Mucosa of gallbladder (tissue), 1 donor: ENCODE data around the gene MRGPRG. TPM values are rescaled to one million over a fixed set of nuclear protein-coding genes. Genes with fewer than 3 reads are reported as not detected.
"Not testable (repeated sequence)": the region's sequence is repeated elsewhere in the genome, so short reads cannot be mapped to it uniquely, and the experiment has no call there.

Experiments used
- DNase-seq: peaks from one replicate; pipeline ENCODE4 v3.0.0-alpha.2; 2020; ENCODE audit warnings: low spot score
- total RNA-seq: library from RNA; stranded (reverse); gene quantifications from one replicate; pipeline ENCODE4 v1.2.1, GENCODE V29; 2021
- donor health status: DM: no; HTN: no; CAD: no.

Gene MRGPRG, protein sequence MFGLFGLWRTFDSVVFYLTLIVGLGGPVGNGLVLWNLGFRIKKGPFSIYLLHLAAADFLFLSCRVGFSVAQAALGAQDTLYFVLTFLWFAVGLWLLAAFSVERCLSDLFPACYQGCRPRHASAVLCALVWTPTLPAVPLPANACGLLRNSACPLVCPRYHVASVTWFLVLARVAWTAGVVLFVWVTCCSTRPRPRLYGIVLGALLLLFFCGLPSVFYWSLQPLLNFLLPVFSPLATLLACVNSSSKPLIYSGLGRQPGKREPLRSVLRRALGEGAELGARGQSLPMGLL
- total RNA-seq, result not detected

DNA sequence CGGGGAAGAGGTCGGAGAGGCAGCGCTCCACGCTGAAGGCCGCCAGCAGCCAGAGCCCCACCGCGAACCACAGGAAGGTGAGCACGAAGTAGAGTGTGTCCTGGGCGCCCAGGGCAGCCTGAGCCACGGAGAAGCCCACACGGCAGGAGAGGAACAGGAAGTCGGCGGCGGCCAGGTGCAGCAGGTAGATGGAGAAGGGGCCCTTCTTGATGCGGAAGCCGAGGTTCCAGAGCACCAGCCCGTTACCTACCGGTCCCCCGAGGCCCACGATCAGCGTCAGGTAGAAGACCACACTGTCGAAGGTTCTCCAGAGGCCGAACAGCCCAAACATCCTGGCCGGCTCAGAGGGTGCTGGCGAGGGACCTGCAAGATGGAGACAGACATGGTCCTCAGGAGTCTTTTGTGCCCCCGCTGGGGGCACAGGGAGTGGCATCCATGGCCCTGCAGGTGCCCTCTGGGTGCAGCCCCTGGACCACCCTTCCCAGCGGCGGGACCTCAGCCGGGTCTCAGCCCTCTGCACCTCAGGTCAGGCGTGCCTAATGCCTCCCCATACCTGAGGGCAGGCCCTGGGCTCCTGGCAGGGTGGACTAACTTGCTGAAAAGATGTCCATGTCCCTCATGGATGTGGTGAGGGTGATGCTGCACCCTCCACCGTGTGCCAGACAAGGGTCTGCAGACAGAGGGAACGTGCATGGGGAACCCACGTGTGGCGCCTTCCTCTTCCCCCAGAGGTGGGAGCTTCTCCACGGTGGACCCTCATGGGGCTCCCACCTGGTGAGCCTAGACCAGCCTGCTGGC is at the start of gene MRGPRG:
Gene MRGPRG, minus strand, starts transcription at position 331 of the 798 bp plus-strand sequence. Its CDS starts 0 bp downstream, at position 331.
- no peak for DNase-seq

DNA sequence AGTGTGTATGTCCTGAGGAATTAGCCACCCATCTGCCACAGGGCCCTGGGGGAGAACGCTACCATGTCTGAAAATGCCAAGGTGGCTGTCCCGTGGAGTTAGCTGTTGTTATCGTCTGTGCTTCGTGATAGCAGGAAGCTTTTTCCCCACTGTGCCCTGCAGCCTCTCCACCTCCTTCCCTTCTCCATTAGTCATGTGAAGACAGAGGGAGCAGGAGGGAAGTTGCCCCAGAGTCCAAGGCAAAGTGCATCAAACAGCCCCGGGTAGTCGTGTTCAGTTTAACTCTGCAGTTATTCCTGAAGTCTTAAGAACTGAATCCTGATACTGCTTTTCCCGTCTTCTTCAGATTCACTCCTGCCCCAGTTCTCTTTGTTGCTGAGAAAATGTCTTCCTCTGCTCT is 43.9 kb upstream of the MRGPRG start:
- not testable (repeated sequence) for DNase-seq

DNA sequence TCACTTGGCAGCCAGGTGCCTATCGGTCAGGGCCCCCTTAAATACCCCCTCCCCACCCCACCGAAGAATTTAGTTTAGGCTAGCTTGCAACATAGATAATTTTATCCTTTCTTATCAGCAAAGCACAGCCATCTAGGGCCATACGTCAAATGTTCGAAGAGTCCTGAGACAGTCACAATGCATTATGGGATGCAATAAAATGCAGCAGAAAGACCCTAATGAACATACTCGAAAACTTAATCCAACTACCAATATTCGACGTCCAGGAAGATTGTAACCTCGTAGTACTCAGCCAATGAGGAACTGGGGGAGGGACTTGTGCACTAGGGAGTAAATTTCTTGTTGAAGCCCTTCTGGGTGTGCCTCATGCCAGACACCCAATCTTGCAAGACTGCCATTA is 43.2 kb upstream of the MRGPRG start:
- not testable (repeated sequence) for DNase-seq

DNA sequence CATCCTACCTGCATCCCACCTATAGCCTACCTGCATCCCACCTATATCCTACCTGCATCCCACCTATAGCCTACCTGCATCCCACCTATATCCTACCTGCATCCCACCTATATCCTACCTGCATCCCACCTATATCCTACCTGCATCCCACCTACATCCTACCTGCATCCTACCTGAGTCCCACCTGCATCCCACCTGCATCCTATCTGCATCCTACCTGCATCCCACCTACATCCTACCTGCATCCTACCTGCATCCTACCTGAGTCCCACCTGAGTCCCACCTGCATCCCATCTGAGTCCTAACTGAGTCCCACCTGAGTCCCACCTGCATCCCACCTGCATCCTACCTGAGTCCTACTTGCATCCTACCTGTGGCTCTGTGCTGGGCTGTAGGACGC is 38.9 kb upstream of the MRGPRG start:
- DNase-seq, result not testable (repeated sequence)

DNA sequence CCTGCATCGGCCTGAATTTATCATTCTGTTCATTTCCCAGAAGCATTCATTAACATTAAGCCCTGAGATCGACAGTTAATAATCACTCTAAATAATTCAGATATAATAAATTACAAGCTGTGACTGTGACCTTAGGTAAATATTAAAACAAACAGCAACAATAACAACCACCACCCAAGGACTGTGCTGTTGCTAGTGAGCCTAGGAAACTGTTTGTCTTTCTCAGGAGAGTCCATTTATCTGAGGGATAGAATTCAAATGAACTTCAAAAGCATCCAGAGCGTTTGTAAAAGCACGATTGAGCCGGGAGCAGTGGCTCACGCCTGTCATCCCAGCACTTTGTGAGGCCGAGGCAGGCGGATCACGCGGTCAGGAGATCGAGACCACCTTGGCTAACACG is 36.6 kb upstream of the MRGPRG start:
- not testable (repeated sequence) for DNase-seq

DNA sequence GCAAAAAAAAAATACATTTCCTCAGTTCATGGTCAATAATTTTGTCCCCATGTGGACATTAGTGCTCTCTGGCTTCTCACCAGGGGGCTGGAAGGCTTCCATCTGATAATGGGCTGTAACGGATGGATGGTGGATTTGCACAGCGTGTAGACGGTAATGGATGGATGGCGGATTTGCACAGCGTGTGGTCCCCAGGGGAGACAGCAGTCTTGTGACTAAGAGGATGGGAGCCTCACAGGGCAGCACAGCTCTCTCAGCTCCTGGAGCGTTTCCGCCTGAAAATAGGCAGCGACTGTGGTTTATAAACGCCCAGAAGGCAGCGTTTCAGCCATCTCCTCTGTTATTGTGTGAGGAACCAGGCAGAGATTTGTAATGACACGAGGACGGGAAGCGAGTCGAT is 36.2 kb upstream of the MRGPRG start:
- DNase-seq, result not testable (repeated sequence)

DNA sequence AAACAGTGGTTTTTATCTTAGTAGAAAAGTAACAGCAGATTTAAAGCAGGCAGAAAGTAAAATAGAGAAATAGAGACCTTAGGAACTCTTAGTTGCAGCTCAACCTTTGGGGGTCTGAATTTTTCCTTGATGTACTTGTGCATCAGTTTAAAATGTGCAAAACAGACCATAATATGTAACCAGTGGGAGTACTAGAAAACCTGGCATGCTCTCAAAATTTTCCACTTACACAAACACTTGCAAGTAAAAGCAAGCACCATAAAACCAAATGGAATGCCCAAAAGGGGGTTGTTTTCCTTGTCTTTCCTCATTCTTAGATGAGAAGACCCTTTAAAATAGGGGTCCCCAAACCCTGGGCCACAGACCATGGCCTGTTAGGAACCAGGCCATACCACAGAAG is 26.5 kb upstream of the MRGPRG start:
- DNase-seq, result no peak

DNA sequence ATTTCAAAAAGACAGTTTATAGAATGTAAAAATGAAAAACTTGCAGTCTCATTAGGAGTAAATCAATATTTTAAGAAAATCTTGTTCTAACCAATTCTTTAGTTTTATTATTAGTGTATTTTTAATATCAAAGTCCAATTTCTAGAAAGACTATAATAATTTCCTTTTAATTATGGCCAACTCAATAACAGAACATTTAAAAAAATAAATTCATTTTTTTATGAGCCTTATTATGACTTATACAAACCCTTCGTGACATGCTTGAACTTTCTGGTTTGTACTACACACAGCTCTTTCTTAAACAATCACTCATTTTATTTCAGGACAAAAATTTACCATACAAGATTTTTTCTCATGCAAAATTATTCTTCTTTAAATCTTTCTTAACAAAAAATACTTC is 25.3 kb upstream of the MRGPRG start:
- DNase-seq, result no peak

DNA sequence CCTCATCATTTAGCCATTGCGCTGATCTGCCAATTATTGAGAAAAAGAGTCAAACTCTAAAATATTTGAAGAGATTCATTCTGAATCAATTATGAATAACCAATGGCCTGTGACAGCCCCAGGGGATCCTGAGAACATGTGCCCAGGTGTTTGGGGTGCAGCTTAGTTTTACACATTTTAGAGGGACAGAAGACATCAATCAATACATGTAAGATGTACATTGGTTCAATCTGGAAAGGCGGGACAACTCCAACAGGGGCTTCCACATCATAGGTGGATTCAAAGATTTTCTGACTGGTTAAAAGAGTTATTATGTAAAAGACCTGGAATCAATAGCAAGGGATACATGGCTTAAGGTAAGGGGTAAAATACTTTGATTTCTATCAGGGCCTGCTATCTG is 18.5 kb upstream of the MRGPRG start:
- no peak for DNase-seq

DNA sequence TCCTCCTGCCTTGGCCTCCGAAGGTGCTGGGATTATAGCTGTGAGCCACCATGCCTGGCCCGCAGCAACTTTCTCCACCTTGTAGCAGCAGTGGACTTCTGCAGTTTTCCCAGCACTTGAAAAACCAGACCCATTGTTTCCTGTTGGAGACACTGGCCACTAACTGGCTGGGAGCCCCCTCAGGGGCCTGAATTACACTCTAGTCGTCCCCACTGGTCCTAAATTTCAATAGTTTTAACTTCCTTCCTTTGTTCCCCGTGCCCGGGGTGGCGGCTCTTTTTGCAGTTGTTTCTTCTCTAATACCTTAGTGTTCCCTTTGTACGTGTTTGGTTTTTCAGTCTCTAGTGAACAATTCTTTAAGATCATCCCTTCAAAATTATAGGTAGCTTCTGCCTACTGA is 16.2 kb upstream of the MRGPRG start:
- DNase-seq, result no peak

DNA sequence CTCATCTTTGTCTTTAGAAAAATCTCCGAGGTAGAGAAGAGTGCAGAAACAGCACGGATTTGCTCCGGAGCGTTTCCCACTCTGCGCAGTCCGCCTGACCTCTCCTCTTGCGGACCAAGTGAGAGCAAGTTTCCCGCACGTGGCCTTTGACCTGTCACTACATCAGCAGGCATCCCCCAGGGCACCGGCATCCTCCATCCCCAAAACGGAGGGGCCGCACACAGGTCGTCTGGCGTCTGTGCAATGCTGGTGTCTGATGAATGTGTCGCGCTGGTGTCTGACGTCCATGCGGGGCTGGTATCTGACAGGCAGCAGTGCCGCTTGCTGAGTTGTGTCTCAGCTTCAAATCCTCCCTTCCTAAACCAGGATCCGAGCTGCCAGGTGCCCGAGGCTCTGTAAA is 14.3 kb upstream of the MRGPRG start:
- no peak for DNase-seq

DNA sequence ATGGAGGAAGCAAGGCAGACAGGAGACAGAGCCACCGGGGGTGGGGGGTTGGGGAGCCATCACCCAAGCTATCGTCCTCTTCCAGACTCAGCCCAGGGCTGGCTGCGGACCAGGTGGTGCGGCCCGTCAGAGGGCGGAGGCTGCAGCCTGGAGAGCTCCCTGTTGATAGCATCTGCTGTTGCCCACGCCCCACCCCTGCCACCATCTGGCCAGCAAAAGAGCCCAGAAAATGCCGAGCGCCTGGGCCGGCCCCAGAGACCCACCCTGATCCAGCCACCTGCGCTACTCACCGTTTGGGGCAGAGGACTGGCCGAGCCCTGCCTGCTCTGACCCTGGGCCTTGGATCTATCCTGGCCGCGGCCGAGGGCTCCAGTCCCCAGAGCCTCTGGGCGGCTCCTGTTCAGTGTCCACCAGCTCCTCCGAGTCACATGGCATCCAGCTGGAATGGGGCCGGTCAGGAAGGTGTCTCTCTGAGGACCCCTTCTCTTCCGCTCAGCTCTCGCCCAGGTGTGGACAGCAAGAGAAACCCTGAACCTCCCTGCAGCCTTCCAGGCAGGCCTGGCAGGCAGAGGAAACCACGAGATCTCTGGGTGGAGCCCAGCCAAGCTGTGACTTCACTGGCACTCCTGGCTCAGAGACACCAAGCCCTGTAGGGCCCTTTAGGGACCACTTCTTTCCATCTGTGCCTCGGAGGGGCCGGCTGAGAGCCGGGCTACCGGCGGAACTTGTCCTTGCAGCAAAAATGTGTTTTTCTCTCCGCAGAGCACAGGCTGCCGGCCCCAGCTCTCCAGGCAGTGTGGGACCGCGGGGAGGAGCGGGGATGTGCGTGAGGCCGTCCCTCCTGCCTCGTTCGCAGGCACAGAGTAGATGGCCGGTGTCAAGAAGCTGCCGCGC is 13.5 kb upstream of the MRGPRG start, which contains the start of gene MRGPRE:
Gene MRGPRE, minus strand, starts transcription at position 567 of the 894 bp plus-strand sequence. CDS start 3,618 bp downstream, outside the sequence.
- DNase-seq, result peak; percentile 16

DNA sequence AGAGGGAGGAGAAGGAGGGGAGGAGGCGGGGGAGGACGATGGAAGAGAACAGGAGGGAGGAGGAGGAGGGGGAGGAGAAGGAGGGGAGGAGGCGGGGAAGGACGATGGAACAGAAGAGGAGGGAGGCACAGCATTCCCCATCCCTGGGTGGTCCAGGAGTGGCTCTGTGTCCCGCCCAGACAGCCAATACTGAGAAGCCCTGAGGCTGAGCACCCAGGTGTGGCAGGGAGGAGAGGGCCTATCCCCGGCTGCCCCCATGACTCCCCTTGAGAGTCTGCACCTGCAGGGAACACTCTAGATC is 12.9 kb upstream of the MRGPRG start:
- no peak for DNase-seq

DNA sequence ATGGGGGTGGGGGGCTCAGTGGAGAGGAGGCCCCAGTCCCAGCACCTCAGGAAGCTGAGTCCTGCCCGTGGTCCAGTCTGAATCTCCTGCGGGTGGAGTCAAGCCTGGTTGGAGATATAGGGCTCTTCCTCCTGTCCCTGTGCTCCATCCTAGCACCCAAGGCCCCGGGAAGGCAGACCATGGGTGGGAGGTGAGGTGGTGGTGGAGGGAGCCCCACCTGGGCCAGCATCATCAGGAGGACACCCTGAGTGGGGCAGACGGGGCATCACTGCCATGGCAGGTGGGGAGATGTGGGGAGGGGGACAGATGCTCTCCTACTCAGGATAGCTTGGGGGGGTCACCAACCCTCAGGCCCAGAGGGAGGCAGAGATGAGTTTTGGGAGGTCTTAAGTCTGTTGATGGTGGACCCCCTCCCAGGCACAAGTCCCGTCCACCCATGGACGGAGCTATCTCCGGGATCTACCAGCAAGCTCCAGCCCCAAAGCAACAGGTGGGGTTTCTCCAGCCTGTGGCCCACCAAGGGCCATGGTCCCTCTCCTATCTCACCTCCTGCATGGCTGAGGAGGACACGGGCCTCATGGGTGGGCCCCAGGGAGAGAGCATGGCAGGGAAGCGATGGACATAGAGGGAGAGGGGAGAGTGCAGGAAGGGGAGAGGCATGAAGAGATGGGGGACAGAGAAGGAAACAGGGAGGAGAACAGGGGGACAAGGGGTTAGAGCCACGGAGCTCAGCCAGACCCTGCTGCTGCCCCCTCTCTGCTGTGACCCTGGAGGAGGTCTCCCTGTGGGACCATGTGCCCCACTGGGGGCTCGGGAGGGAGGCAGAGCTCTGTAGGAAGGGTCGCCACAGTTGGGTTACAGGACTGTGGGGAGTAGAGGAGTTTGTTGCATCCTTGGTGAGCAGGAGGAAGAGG is 12.3 kb upstream of the MRGPRG start:
- DNase-seq, result peak; percentile 7

DNA sequence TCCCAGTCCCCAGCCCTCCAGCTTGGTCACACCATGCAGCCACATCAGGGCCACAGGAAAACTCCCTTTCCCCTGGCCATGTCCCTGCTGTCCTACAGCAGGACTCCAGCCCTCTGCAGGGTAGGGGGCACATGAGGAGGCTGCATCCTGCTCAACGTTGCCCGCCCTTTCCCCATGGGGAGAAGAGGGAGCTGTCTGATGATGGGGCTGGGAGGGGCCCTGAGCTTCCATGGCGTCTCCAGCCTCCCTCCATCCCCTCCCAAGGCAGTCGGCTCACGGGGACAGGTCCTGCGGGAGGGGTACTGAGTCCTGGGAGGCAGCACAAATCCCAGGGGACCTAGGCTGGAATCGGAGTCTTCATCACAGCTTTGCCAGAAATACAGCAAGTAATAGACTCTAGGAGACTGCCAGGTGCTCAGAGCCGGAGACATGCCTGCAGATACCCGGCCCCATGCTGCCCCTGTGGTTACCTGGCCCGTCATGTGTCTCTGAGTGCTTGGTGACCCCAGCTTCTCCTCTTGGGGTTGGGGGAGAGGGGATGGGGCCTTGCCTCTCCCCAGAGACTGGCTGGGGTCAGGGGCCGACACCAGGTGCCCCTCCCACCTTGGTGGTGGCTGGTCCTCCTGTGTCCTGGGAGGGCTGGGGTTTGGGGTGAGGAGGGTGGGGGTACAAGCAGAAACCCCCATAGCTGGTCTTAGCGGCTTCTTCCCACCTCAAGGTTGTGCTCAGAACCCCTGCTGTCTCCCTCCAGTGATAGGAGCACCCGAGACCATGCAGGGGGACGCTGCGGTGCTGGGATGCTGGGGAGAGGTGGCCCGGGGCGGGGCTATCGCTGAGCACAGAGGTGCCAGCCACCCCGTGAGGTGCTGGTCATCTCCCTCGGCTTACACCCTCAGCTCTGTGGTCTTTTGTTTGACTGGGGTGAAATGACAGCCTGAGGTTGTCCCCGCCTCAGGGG is 11.3 kb upstream of the MRGPRG start:
- DNase-seq, result peak; percentile 8

DNA sequence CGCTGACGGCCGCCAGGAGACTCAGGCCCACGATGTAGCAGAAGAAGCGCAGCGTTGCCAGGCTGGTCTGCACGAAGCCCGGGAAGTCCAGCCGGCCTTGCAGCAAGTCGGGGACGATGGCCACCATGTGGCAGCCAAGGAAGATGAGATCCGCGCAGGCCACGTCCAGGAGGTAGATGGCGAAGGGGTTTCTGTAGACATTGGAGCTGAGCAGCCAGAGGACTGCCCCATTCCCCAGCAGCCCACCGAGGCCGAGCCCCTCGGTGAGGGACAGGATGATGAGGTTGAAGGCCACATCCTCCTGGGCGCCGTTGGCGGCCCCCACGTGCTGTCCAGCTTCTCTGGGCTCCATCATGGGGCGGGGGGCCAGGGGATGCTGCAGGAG is 9.8 kb upstream of the MRGPRG start:
- DNase-seq, result peak; percentile 8

DNA sequence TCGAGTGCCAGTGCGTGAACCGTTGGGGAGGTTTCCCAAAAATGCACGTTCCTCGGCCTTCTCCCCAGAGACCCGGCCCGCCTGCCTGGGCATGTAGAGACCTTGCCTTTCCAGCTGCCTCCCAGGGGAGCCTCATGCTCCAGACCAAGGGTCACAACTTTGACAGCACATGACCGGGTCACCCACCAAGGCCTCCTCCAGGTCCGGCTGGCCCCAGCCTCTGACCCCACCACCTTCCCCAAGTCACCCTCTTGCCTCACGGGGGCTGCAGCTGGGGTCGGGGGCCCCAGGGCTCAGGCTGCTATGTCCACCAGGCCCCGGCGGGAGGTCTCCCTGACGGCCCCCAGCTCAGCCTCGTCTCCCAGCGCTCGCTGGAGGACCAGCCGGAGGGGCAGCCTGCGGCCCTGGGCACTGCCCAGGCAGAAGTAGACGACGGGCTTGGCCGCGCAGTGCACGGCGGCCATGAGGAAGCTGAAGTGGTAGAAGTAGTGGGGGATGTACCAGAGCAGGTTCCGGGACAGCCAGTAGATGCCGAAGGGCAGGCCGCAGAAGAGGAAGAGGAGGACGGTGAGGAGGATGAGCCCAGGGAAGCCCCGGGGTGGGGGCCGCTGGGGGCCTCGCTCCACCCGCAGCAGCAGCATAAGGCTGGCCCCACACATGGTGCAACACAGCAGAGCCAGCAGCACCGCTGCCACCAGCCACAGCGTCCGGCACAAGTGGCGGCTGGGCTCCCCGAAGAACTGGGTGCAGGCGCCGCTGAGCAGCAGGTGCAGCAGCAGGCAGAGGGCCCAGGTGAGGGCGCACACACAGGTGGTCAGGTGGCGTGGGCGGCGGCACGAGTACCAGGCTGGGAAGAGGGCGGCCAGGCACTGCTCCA is 9.2 kb upstream of the MRGPRG start:
- DNase-seq, result peak; percentile 7

DNA sequence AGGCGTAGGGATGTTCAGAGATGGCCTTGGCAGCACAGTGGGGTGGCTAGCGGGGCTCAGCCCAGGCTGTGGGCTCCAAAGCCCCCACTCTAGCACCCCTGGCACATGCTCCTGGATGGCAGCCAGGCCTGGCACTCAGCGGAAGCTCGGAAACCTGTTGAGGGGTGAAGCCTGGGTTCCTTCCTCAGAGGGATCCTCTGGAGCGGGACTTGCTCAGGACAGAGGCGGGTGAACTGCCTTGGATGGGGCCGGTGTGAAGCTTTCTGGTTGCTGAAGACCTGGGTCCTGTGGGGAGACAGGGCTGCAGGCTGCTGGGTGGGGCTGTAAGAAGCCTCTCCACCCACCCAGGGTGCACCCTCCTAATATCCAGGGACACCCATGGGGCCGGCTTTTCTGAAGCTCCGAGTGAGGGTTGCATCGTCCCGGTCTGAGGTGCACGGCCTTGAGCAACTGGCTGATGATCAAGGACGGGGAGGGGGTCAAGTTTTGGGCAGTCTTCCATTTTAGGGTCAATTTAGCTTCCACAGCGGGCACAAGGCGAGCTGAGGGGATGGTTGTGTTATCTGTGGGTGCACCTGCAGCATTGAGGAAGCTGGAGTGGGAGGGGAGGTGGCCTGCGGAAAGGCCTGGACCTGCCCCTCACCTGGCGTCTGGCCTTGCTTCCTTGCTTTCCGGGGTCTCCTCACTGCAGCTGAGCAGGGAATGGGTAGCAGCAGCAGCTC is 8.4 kb upstream of the MRGPRG start:
- DNase-seq, result peak; percentile 9
